BJ (cell line): ENCODE measurements around the gene CD82. TPM values are rescaled to one million over a fixed set of nuclear protein-coding genes. Genes with fewer than 3 reads are reported as not detected.

Source experiments
- CTCF ChIA-PET: fragments of 350-600 bp; formaldehyde crosslinking; extraction: SDS; loops from one replicate; lab custom pipeline; 2021; ENCODE audit warnings: antibody characterized with exemption, inconsistent platforms; lab: Yijun Ruan, JAX
- POLR2A ChIA-PET: fragments of 300-600 bp; sonication (Branson Sonifier 250); formaldehyde crosslinking; extraction: SDS; loops from one replicate; lab custom pipeline; 2021; ENCODE audit warnings: antibody characterized with exemption; lab: Charles Lee
- DNase-seq: peaks from one replicate; pipeline ENCODE4 v3.0.0-alpha.2; 2011; ENCODE audit warnings: low read depth
- H3K27me3 ChIP-seq: 2 replicates; pipeline ENCODE4 v1.6.0; 2011; ENCODE audit warnings: low read length; ENCODE audit not compliant: control insufficient read depth, insufficient read depth
- H3K36me3 ChIP-seq: 2 replicates; pipeline ENCODE4 v1.5.1; 2011; ENCODE audit warnings: low read length; ENCODE audit not compliant: control insufficient read depth, insufficient read depth
- H3K4me3 ChIP-seq: 2 replicates; pipeline ENCODE4 v1.5.1; 2011; ENCODE audit warnings: low read depth, mild to moderate bottlenecking, control low read depth, low read length
- polyA plus RNA-seq: library from polyadenylated mRNA; depleted of rRNA; stranded (reverse); fragments of >200 nt; gene quantifications from 2 replicates; pipeline ENCODE4 v1.2.3, GENCODE V29; 2011
- TF ChIP-seq, protein P1 (sequence below): IDR thresholded peaks from 2 replicates; pipeline ENCODE4 v1.5.1; 2011; ENCODE audit warnings: low read depth, mild to moderate bottlenecking, control low read depth, inconsistent platforms, low read length, moderate library complexity; ENCODE audit not compliant: insufficient read depth

The CD82 gene
- polyA plus RNA-seq, 1 experiment, result 28.1 TPM

DNA sequence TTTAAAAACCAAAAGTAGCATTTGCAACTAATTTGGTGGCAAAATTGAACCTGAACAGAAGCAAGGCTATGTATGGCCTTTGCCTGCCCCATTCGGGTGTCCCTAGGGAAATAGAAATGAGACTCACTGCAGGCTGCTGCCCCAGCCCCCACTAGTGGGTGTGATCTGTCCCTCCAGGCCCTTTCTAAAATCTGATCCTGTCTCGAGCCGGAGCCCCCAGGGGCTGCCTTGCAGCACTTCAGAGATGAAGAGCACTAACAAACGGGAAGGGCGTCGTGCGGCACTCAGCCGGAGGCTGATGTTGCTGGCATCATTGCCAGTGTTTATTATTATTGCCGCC is 43.2 kb downstream of the CD82 start:
- DNase-seq, result no peak
- Histone ChIP-seq H3K27me3 (no peaks in the 10 kb centered on the region), H3K36me3 (no peaks in the 10 kb centered on the region; the same call in 1 of the 2 replicates), H3K4me3 (no peak overlapping the region)
- TF ChIP-seq, protein P1, sequence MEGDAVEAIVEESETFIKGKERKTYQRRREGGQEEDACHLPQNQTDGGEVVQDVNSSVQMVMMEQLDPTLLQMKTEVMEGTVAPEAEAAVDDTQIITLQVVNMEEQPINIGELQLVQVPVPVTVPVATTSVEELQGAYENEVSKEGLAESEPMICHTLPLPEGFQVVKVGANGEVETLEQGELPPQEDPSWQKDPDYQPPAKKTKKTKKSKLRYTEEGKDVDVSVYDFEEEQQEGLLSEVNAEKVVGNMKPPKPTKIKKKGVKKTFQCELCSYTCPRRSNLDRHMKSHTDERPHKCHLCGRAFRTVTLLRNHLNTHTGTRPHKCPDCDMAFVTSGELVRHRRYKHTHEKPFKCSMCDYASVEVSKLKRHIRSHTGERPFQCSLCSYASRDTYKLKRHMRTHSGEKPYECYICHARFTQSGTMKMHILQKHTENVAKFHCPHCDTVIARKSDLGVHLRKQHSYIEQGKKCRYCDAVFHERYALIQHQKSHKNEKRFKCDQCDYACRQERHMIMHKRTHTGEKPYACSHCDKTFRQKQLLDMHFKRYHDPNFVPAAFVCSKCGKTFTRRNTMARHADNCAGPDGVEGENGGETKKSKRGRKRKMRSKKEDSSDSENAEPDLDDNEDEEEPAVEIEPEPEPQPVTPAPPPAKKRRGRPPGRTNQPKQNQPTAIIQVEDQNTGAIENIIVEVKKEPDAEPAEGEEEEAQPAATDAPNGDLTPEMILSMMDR, result no peak
- POLR2A ChIA-PET, result no interaction called here
- CTCF ChIA-PET, result interaction anchor here (16.7 kb wide), 1 partner anchor 49 kb away, joined by 606 read pairs; the partner anchor contains the start of gene CD82

DNA sequence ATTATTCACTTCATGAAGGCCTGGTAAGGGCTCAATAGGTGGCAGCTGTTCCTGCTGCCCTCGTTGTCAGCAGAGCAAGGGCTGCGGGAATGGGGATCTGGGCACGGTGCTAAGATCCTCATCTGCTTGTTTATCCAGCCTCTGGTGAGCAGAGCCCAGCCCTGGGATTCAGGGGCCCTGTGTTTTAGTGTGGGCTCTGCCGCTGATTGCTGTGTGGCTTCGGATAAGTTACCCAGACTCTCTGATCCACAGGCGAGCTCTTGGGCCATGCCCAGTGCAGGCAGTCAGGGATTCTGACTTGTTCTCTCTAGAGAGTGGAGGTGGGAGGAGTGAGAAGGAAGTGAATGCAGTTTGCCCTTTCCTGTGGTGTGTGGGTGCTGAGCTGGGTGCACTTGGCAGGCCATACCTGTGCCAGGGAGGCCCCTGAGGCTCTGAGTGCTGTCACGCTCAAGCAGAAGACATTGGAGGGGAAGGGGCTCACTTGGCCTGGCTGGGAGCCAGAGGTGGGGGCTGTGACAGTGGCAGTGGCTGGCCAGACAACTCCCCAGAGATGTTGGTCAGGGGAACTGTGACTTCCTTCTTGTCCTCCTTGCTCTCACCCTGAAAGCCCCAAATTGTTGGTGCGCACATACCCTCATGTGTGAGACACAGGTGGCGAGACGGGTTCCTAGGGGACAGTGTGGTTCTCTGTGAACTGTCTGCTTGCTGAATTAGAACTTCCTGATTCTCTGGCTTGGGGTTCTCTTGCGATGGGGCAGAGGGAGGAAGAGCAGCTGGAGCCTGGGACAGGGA is 43.7 kb downstream of the CD82 start:
- Histone ChIP-seq H3K36me3 (no peaks in the 10 kb centered on the region; the same call in 1 of the 2 replicates), H3K4me3 (no peak overlapping the region), H3K27me3 (no peaks in the 10 kb centered on the region)
- TF ChIP-seq, protein P1, result no peak
- POLR2A ChIA-PET, result no interaction called here
- CTCF ChIA-PET, result interaction anchor here (0.6 to 16.7 kb wide), 4 partner anchors 10 to 503 kb away, joined by 3 to 606 read pairs (median 9); partner anchors contain the start of gene CD82
- no peak for DNase-seq

DNA sequence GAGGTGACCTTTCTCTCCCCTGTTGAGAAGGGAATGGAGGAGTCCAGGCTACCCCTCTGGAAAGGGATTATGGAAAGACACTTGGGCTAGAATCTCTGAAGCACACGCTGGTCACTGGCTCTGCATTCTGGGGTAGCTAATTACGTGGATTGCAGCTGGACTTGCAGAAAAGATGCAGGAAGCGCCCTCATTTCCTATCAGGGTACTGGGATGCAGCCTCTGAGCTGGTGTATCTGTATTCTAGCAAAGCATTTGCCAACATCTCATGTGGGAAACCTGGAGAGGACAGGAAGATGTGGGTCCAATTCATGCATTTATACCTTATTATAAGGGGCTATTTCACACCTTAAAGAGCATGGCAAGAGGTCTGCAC is 44.3 kb downstream of the CD82 start:
- TF ChIP-seq, protein P1, result no peak
- H3K27me3 ChIP-seq, result no peaks in the 10 kb centered on the region
- DNase-seq, result no peak
- ChIA-PET CTCF (interaction anchor here (1.3 to 16.7 kb wide), 4 partner anchors 10 to 317 kb away, joined by 5 to 606 read pairs (median 9); partner anchors contain the start of gene CD82), POLR2A (no interaction called here)
- no peak overlapping the region for H3K4me3 ChIP-seq
- H3K36me3 ChIP-seq, result no peaks in the 10 kb centered on the region; the same call in 1 of the 2 replicates

DNA sequence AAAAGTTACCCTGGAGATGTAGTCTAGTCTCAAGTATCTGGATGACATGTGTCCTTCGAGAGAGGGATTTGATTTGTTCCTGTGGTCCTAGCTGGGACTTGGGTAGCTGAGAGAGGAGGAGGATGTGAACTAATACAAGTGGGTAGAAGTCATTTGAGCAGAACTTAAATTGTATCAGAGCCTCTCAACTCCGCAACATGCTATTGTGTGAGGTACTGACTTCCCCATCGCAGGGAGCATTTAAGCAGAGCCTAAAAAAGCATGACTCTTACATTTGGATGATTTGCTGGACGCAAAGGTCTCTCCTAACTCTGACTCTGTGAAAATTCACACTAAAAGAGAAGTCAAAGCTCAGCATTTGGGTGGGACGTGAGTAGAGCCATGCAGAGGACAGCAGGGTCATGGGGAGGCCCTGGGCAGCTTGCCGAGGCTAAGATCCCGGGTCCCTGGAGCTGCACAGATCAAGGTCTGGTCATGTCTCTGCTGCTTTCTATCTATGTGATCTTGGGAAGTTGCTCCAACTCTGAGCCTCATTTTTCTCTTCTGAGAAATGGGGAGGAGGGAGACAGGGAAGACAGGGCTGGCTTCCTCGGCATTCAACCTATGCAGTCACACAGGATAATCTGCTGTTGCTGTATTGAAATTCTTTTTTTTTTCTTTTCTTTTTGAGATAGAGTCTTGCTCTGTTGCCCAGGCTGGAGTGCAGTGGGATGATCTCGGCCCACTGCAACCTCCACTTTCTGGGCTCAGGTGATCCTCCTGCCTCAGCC is 44.9 kb downstream of the CD82 start:
- ChIA-PET CTCF (interaction anchor here (0.6 to 16.7 kb wide), 9 partner anchors 11 to 479 kb away, joined by 3 to 606 read pairs (median 5); partner anchors contain the start of gene CD82), POLR2A (no interaction called here)
- Histone ChIP-seq H3K36me3 (no peaks in the 10 kb centered on the region; the same call in 1 of the 2 replicates), H3K27me3 (no peaks in the 10 kb centered on the region), H3K4me3 (no peak overlapping the region)
- TF ChIP-seq, protein P1, result no peak
- DNase-seq, result no peak

DNA sequence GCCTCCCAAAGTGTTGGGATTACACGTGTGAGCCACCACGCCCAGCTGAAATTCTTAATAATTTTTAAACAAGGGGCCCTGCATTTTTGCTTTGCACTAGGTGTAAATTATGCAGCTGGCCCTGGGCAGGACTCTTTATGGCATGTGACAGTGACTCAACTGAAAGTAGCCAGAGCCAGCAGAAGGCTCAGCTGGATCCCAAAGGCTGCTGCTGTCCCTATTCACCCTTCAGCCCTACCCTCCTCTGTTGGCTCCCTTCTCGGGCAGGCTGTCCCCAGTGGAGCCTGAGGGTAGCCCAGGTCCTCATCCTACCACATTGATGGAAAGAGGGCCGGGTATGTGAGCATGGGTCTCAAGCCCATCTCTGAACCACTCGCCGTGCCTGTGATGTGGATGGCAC is 45.6 kb downstream of the CD82 start:
- no peak for DNase-seq
- POLR2A ChIA-PET, result no interaction called here
- CTCF ChIA-PET, result interaction anchor here (0.6 to 16.7 kb wide), 8 partner anchors 10 to 516 kb away, joined by 3 to 606 read pairs (median 4); partner anchors contain the start of genes CD82 and EXT2

More for the DNA sequence above, 45.6 kb downstream of the CD82 start:
- Histone ChIP-seq H3K27me3 (no peaks in the 10 kb centered on the region), H3K4me3 (no peak overlapping the region), H3K36me3 (no peaks in the 10 kb centered on the region)
- TF ChIP-seq, protein P1, result no peak
